Fibroblast of villous mesenchyme (primary cell): Measurements from ENCODE around the gene PRKCB. TPM values are rescaled to one million over a fixed set of nuclear protein-coding genes. Genes with fewer than 3 reads are reported as not detected.

Experiments
- DNase-seq: peaks from one replicate; pipeline ENCODE4 v3.0.0-alpha.2; 2010; ENCODE audit warnings: low read depth
- H3K4me3 ChIP-seq: 2 replicates; pipeline ENCODE4 v1.5.1; 2011; ENCODE audit warnings: low read depth, mild to moderate bottlenecking, low read length
- total RNA-seq: library from RNA; depleted of rRNA; stranded (reverse); fragments of >200 nt; gene quantifications from 2 replicates; pipeline ENCODE4 v1.2.3, GENCODE V29; 2012
- TF ChIP-seq, protein P1 (sequence below): IDR thresholded peaks from 2 replicates; pipeline ENCODE4 v1.5.1; 2012; ENCODE audit warnings: low read depth, mild to moderate bottlenecking, low read length; ENCODE audit not compliant: insufficient read depth

The PRKCB gene
- total RNA-seq, 1 donor, result not detected

- TF ChIP-seq, protein P1, sequence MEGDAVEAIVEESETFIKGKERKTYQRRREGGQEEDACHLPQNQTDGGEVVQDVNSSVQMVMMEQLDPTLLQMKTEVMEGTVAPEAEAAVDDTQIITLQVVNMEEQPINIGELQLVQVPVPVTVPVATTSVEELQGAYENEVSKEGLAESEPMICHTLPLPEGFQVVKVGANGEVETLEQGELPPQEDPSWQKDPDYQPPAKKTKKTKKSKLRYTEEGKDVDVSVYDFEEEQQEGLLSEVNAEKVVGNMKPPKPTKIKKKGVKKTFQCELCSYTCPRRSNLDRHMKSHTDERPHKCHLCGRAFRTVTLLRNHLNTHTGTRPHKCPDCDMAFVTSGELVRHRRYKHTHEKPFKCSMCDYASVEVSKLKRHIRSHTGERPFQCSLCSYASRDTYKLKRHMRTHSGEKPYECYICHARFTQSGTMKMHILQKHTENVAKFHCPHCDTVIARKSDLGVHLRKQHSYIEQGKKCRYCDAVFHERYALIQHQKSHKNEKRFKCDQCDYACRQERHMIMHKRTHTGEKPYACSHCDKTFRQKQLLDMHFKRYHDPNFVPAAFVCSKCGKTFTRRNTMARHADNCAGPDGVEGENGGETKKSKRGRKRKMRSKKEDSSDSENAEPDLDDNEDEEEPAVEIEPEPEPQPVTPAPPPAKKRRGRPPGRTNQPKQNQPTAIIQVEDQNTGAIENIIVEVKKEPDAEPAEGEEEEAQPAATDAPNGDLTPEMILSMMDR, result no peak
- H3K4me3 ChIP-seq, result no peak overlapping the region
- no peak for DNase-seq
Measured at GRCh38 chr16:23840310-23840709, 4.5 kb downstream of the PRKCB start.

- DNase-seq, result no peak
- H3K4me3 ChIP-seq, result no peak overlapping the region
- TF ChIP-seq, protein P1, result no peak
Measured at GRCh38 chr16:23842137-23842600, 6.4 kb downstream of the PRKCB start.

DNA sequence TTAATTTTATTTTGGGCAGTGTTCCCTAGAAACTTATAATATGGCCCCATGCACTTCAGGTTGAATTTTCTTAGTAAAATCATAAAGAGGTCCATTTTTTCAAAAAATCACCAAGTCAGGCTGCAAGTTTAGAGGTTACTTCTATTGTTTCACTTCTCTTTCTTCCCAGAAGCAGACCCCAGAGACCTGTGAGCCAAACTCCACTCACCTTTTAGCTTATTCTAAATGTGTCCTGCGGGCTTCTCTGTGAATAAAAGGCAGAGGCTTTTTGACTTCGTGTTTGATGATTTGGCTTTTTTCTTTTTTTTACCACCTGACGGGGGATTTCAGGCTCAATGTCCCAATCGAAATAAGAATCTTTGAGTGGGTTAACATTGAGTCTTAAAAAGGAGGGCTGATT lies 7.4 kb downstream of the PRKCB start:
- no peak overlapping the region for H3K4me3 ChIP-seq
- no peak for DNase-seq
- TF ChIP-seq, protein P1, result no peak

DNA sequence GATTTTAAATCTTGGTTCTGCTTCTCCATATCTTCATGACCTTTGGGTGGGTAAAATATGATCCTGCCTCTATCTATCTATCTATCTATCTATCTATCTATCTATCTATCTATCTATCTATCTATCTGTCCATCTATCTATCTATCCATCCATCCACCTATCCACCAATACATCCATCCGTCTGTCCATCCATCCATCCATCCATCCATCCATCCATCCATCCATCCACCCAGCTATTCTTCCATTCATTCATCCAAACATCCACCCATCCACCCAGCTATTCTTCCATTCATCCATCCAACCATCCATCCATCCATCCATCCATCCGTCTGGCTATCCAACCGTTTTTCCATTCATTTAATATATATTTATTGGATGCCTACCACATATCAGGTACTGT lies 11.5 kb downstream of the PRKCB start:
- TF ChIP-seq, protein P1, result no peak
- no peak for DNase-seq
- H3K4me3 ChIP-seq, result no peak overlapping the region

DNA sequence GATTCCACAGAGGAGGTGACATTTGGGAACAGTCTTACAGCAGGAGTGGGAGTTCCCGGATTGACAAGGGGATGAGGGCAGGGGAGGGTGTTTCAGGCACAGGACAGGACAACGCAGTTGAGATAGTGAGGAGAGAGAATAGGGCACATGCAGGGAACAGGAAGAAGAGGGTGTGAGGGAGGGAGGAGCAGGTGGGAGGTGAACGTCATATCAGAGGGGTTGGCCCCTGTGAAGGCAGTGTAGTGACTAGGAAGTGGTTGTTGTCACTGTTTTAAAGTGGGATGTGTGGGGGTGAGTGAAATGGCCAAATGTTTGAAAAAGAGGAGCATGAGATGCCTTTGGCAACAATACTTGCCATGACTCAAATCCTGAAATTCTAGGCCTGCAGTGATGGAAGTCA lies 12.2 kb downstream of the PRKCB start:
- TF ChIP-seq, protein P1, result no peak
- DNase-seq, result no peak
- no peak overlapping the region for H3K4me3 ChIP-seq

DNA sequence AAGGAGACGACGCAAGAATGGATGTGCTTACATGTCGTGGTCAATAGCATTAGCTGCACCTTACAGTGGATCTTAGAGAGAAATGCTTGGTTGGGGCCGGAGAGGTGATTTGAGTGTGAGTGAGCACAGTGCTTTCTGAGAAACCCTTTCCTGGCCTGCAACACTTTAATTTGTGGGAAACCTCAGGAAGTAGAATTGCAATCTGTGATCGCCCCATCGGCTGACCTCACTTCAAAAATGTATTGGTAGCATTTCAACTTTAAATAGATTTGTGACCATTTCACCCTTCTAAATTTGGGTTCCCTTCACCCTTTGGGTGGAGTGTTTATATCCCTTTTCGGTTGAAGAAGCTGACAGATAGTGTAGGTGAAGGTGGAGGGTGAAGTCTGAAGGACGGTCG lies 13.2 kb downstream of the PRKCB start:
- TF ChIP-seq, protein P1, result no peak
- DNase-seq, result no peak
- H3K4me3 ChIP-seq, result no peak overlapping the region

DNA sequence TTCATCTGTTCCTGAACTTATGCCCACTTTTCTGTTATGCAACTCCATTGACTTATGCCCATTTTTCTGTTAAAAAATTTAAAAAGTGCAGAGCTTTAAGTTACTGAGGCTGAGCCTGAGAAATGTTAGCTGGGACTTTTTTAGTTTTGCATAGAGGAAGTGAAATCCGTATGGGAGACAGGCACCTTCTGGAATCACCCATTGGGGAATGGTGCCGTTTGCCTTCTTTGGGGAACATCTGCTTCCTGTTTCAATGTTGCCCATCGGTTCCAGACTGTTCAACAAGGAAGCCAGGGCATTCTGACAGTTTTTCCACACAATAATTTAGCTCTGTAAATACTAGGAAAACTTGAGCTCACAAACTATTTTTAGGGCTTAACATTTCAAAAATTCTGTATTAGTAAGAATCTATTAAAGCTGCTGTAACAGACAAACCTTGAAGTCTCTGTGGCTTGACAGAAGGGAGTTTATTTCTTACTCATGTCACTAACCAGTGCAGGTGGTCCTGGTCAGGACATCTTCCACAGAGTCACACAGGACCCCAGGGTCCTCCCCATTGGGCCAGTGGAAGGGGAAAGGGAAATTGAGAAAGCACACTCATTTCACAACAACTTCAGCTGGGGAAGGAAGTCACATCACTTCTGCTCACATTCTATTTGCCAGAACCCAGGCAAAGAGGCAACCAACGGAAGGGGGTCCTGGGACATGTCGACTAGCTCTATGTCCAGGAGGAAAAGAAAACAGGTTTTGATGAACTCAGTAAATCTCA lies 17.2 kb downstream of the PRKCB start:
- DNase-seq, result no peak
- TF ChIP-seq, protein P1, result no peak
- H3K4me3 ChIP-seq, result no peak overlapping the region
